Measurements from ENCODE around the gene PLCXD1. TPM values are rescaled to one million over a fixed set of nuclear protein-coding genes. Genes with fewer than 3 reads are reported as not detected.
A peak's percentile ranks its signal among the peaks of the same experiment; 100 is the strongest.
"Not testable (repeated sequence)": the region's sequence is repeated elsewhere in the genome, so short reads cannot be mapped to it uniquely, and the experiment has no call there.

Gene PLCXD1
- total RNA-seq (ENCODE audit: low replicate concordance) = 25.7 and 76.4 TPM in 2 replicates

- Histone ChIP-seq H4K20me1 (ENCODE audit: low read depth) (peaks cover 17% of the 10 kb centered on the region), H3K4me3 (peak within 1 kb of the TSS; percentile 54), H3K9me3 (ENCODE audit: low read depth) (no peaks in the 10 kb centered on the region), H3K4me1 (peaks cover 2% of the 10 kb centered on the region), H3K79me2 (ENCODE audit: low read depth) (peaks cover 43% of the 10 kb centered on the region), H3K9ac (no peak within 1 kb of the TSS), H3F3A (ENCODE audit: low read depth) (peaks cover 69% of the 10 kb centered on the region), H2AFZ (replicated peaks) (no peak within 1 kb of the TSS), H3K36me3 (peaks cover 2% of the 10 kb centered on the region), H3K4me2 (peak within 1 kb of the TSS; percentile 85), H3K27ac (peak within 1 kb of the TSS; percentile 91), H3K27me3 (peaks cover 6% of the 10 kb centered on the region)
- Mint-ChIP-seq H3K4me1 (peaks cover 22% of the 10 kb centered on the region), H3K27ac (peak within 1 kb of the TSS; percentile 83), H3K9me3 (no peaks in the 10 kb centered on the region), H3K27me3 (ENCODE audit: insufficient read depth, low read depth) (peaks cover 16% of the 10 kb centered on the region), H3K36me3 (peaks cover 16% of the 10 kb centered on the region), H3K4me3 (peak within 1 kb of the TSS; percentile 89)
- peak; percentile 92 for DNase-seq (ENCODE audit: low spot score)
- TF ChIP-seq EZH2phosphoT487 (IDR thresholded peaks at IDR 0.05) = no peak
- TF ChIP-seq EZH2 (IDR thresholded peaks at IDR 0.05) = no peak
- no peak for TF ChIP-seq CTCF (IDR thresholded peaks at IDR 0.05)
Observed at GRCh38 chrX:281166-281999, at the start of gene PLCXD1. Gene PLCXD1, plus strand, starts transcription at chrX:281381. Its CDS starts 2,807 bp downstream, at chrX:284188.

- not testable (repeated sequence) for H3K27ac Mint-ChIP-seq; H3K36me3 Mint-ChIP-seq; H3K27me3 ChIP-seq; H2AFZ ChIP-seq (replicated peaks); H3K36me3 ChIP-seq; H4K20me1 ChIP-seq (ENCODE audit: low read depth); H3F3A ChIP-seq (ENCODE audit: low read depth); H3K27ac ChIP-seq; H3K4me1 ChIP-seq; H3K4me2 ChIP-seq; H3K4me1 Mint-ChIP-seq; H3K79me2 ChIP-seq (ENCODE audit: low read depth); DNase-seq (ENCODE audit: low spot score); H3K27me3 Mint-ChIP-seq (ENCODE audit: insufficient read depth, low read depth); H3K4me3 Mint-ChIP-seq; H3K9me3 ChIP-seq (ENCODE audit: low read depth); H3K9me3 Mint-ChIP-seq; H3K4me3 ChIP-seq; H3K9ac ChIP-seq
Observed at GRCh38 chrX:231637-232277, 49.4 kb upstream of the PLCXD1 start.

- H3K36me3 Mint-ChIP-seq; H2AFZ ChIP-seq (replicated peaks); H3K9ac ChIP-seq; H3K27ac Mint-ChIP-seq; H3K9me3 ChIP-seq (ENCODE audit: low read depth); H3K27ac ChIP-seq; H3K4me1 ChIP-seq; H3K4me2 ChIP-seq; H3K9me3 Mint-ChIP-seq; H3K4me1 Mint-ChIP-seq; H3K36me3 ChIP-seq; H3F3A ChIP-seq (ENCODE audit: low read depth); H4K20me1 ChIP-seq (ENCODE audit: low read depth); H3K27me3 ChIP-seq; H3K27me3 Mint-ChIP-seq (ENCODE audit: insufficient read depth, low read depth); H3K4me3 ChIP-seq; H3K79me2 ChIP-seq (ENCODE audit: low read depth); DNase-seq (ENCODE audit: low spot score); H3K4me3 Mint-ChIP-seq: not testable (repeated sequence)
Observed at GRCh38 chrX:232278-232655, 48.9 kb upstream of the PLCXD1 start.

GRCh38 chrX:236201-236600, 45.0 kb upstream of the PLCXD1 start:
- H3K9me3 Mint-ChIP-seq; H3K4me1 ChIP-seq; H3K4me2 ChIP-seq; H3K27ac ChIP-seq; H3K27me3 ChIP-seq; H3K36me3 Mint-ChIP-seq; H3K36me3 ChIP-seq; H3K4me3 ChIP-seq; H3K9me3 ChIP-seq (ENCODE audit: low read depth); H4K20me1 ChIP-seq (ENCODE audit: low read depth); H3K9ac ChIP-seq; H3F3A ChIP-seq (ENCODE audit: low read depth); H3K4me1 Mint-ChIP-seq; DNase-seq (ENCODE audit: low spot score); H3K4me3 Mint-ChIP-seq; H3K79me2 ChIP-seq (ENCODE audit: low read depth); H2AFZ ChIP-seq (replicated peaks); H3K27me3 Mint-ChIP-seq (ENCODE audit: insufficient read depth, low read depth); H3K27ac Mint-ChIP-seq: not testable (repeated sequence)

All from neural progenitor cell (in vitro differentiated cells).